Activated naive CD4-positive, alpha-beta T cell (primary cell): ENCODE measurements around the gene WEE1.
"Not testable (repeated sequence)": the region's sequence is repeated elsewhere in the genome, so short reads cannot be mapped to it uniquely, and the experiment has no call there.

ENCODE experiments used
- DNase-seq, 4 experiments: peaks; one replicate each; lab custom pipeline; 2025; lab: John Stamatoyannopoulos, UW

The WEE1 gene

DNA sequence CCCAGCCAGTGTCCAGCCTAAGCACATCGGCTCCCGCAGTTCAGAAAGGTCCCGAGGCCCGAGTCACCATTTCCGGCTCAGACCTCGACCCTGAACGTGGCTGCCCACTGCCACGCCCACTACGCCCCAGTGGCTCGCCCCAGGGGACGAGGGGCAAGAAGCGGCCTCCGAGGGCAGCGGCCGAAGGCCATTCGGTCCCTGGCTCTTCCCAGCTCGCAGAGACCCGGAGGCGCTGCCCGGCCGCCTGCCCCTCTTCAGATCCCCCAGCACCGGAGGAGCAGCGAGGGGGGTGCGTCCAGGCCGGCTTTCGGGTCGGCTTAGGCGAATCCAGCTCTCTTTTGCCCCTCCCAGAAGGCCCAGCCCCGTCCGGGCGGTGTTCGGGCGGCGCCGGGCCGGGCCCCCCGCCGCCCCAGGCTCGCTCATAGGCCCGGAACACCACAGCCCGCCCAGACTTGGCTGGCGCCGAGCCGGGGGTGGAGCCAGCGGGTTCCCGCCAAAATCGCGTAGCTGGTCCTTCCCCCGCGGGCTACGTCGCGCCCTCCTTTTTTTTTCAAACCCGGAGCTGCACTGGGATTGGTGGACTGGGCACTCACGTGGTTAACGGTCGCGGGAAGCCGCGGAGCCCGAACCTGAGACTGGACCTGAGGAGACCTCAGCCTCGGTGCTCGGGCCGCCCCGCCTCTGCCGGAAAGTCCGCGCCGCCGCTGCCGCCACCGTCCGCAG lies at the start of gene WEE1:
Gene WEE1 (plus strand): TSS at position 619 of the 723 bp plus-strand sequence. CDS start 264 bp downstream, outside the sequence.
- DNase-seq = peak; percentile 87 to 92 (median 91)

DNA sequence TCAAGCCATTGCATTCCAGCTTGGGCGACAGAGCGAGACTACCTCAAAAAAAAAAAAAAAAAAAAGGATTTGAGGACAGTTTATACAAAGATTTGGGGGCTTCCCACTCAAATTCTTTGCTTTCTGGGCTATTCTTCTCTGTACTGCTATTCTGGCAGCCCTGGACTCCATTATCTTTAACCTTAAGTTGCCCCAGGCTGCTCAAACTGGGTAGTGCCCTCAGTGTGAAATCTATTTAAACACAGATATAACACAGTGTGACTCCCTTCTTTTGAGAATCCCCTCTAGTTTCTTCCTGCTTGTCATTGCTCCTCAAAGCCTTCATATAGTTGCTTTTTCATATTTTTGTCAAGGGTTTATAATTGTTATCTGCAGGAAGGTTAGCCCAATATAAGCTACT lies 49.5 kb upstream of the WEE1 start:
- DNase-seq = no peak

DNA sequence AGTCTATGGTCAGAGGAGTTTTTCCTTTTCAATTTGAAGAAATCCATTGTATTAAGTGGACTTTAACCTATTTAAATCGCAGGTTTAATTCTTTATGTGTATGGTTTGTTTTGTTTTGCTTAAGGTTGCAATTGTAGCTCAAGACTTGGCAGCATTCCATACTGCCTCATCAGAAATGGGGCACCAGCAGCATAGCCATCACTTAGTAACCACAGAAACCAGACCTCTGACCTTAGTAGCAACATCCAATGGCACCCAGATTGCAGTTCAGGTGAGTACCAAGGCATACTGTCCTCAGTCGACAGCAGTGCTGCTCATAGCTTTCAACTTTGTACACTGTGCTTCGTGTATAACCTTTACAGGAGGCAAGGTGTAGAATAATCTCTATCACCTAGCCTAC lies 48.4 kb upstream of the WEE1 start:
- DNase-seq = no peak

DNA sequence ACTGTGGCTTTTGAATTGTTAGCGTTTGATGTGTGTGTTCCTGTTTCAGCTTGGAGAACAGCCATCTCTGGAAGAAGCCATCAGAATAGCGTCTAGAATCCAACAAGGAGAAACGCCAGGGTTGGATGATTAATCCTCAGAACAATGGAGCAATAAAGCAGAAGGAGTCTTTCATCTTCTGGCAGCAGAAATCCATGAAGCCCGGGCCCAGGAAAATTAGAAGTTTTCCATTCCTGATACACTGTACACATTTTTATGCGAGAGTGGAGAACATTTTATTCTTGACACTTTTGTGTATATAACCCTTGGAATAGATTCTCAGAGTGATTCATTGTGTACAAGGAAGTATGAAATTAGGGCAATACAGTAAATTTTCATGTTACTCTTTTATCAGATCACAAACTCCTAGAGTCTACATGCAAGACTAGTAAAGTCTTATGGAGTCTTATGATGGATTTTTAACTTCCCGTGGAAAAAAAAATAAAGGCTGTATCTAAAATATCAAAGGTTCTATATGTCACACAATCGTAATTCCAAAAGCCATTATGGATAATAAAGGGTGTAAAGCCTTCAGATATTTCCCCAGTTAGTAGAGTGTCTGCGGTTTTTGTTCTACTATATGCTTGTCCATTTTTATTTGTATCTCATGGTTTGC lies 45.9 kb upstream of the WEE1 start:
- DNase-seq = no peak

DNA sequence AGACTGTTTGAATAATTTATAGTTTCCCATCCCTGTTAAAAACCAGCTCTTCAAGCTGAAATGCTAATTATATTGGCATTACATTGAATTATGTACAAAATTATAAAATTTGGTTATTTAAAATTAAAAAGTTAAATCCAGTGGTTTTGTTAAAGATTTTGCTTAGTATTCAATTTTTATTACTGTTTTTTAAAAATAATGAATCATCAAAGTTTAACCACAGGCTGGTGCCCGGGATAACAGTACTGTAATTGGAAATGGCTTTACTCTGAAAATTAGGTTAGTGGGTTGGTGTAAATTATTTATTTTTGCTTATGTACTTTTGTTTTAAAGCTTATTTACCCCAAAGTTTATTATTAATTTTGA lies 45.4 kb upstream of the WEE1 start:
- DNase-seq = no peak

DNA sequence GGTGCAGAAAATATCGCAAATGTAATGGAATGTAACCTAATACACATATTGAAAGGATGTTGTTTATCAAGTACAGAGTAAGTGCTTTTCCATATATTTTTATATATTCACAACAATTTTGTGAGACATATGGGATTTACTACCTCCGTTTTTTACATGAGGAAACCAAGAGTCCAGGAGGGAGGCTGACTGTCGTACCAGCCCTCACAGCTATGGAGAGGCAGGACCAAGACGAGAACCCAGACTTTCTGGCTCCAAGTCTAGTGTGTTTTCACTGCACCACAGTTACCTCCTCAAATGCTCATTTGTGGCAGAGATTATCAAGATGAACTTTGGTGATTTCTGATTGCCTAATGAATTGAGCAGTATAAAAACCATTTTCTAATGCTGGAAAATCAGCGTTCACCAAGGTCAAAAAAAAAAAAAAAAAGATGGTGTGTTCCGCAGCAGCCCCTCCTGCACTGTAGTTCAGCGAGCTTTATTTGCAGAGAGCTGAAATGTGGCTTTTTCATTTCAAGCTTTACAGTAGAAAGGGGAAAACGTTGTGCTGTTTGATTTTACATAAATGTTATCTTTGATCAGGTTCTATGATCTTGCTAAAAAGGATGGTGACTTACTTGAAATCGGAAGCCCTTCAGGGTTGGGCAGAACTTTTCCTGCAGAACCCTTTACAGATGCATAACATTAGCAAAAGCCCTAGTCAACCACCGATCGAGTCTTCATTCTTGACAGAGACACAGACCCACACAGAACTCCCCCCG lies 44.7 kb upstream of the WEE1 start:
- no peak for DNase-seq

DNA sequence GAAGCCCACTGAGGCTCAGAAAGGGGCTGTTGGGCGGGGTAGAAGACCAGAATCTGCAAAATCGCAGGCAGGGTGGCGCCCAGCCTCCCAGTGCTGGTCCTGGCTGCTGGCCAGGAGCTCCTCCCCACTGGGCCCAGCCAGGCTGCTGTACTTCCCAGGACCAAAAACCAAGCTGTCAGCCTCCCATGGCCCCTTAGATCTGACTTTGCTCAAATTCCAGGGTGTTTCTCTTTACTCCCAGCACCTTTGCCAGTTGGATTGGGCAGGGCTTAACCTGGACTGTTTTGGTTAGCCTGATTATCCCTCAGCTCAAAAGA lies 44.2 kb upstream of the WEE1 start:
- no peak for DNase-seq

DNA sequence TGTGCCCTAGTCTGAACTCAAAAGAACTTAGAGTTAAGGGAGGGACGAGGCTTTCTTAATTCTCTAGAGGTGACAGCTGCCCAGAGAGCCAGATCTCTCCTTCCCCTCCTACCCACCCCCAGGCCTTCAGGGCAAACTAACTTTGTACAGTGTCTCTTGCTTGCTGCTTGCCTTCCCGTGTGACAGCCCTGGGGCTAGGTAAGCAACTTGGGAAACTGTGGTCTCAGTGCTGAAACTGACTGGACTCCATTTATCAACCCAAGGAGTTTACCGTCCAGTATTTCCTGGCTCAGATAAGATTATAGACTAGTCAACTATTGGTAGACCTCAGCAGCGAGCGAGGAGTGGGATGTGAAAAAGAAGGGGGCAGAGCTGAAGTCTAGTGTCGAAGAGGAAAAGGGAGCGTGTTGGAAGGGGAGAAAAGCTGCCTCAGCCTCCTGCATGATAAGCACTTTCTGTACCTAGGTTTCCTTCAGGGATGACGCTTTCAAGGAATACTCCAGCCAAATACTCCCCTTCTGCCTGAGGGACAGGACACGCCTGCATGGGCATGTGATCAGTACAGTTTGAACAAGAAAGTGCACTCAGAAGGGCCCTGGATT lies 43.3 kb upstream of the WEE1 start:
- DNase-seq = no peak

DNA sequence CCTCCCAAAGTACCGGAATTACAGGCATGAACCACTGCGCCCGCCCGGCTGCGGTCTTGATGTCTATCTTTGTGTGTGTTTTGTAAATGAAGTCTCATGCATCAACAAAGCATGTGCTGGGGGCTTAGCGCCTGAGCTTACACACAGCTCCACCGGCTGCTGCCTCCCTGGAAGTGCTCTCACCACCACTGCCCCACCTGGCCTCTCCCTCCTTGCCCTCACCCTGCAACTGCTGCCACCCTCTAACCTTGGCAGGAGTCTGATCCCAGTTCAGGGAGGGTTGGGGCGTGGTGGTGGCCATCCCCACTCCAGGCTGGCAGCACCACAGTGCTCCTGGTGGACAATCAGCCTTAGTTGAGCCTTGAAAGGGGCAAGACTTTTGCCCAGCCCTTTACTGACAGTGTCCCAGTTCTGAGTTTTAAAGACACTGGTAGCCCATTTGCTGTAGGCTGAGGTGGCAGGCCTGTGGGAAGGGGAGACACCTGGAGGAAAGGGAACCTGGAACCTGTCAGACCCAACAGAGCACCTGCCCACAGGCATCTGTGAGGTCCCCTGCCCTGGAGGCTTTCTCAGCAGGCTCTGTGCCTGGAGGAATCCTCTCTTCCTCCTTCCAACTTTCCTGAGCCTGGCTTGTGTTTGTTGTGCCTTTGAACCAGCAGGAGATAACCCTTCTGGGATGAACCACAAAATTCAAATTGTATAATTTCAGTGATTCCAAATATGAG lies 42.4 kb upstream of the WEE1 start:
- no peak for DNase-seq

DNA sequence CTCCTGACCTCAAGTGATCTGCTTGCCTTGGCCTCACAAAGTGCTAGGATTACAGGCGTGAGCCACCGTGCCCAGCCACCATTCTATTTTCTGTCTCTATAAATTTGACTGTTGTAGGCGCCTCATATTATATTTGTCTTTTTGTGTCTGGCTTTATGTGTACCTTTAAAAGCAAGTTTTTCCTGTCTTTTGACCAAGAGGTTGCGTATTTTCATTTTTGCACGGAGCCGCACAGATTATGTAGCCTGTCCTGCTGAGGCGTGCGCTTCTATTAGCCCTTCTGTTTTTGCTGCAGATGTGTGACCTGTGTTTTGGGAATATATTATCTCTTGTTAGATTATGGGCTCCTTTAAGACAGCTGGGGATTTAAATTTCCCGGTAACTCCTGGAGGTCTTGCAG lies 40.4 kb upstream of the WEE1 start:
- DNase-seq = no peak

DNA sequence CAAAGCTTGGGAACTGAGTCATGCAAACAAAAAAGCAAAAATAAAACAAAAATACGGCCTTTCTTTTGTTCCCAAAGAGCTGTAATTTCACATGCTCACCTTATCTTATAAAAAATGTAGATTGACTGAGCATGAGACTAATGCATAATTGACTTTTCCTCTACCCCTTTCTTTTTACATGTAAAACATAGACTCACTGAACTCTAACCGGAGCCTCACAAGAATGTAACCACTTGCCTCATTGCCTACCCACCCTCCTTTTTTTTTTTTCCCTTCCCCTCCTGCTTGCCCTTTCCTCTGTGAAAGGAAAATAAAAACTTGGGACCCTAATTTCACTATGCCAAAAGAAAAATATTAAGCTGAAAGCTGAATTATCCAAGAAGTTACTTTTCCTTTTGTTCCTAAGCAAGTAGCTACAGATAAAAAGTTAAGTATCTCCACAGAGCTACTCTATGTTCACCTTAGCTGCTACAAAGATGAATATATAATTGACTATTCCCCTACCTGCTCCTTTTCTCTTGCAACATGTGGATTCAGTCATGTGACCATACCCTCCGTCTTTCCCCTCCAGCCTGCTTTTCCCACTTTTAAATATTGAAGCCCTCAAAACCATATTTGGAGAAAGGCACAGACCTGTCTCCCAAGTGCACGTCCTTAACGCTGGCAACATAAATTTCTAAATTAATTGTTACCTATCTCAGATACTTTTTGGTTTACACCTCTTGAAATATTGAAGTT lies 39.6 kb upstream of the WEE1 start:
- DNase-seq = no peak

DNA sequence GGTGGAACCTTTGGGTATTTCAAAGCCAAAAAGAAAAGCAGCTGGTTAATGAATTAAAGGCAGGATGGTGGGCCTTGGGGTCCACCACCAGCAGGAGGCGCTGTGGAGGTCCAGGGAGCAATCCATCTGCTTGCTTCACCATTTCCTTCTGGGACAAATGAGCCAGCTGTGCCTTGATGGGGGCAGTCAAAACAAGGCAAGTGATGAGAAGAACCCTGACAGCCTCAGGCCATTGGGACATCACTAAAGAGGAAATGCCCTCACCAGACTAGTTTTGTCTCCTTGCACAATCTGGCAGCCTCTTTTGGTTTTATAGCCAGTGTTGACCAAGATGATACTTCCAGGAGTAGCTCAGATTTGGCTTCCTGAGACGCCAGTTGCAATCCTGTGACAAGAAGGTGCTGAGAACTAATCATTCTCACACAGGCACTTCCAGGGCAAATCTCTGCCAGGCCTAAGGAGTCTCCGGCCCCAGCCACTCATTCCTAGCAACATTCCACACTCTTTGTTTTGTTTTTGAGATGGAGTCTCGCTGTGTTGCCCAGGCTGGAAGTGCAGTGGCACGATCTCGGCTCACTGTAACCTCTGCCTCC lies 38.2 kb upstream of the WEE1 start:
- peak; percentile 50 to 72 (median 64) for DNase-seq

DNA sequence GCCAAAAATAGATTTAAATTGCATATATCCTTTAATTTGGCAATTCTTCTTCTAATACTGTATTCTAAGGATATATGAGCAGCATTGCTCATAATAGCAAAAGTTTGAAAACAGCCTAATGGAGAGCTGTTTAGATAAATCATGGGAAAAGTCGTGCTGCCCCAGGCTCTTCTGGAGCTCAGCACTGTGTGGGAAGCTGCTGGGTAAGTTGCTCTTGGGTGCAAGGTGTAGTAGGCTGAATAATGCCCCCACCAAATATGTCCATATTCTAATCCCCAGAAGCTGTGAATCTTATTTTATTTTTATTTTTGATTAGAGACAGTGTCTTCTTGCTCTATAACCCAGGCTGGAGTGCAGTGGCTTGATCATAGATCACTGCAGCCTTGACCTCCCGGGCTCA lies 34.9 kb upstream of the WEE1 start:
- no peak for DNase-seq

DNA sequence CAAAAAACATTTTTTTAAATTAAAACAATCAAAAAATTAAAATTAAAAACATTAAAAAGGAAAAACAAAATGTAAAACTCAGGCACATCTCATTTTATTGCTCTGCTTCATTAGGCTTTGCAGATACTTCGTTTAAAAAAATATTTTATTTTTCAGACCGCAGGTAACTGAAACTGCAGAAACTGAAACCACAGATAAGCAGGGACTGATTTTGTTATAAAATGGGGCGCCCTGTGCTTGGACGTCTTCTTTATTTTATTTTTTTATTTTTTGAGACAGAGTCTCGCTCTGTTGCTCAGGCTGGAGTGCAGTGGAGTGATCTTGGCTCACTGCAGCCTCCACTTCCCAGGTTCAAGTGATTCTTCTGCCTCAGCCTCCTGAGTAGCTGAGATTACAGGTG lies 24.3 kb upstream of the WEE1 start:
- not testable (repeated sequence) for DNase-seq

DNA sequence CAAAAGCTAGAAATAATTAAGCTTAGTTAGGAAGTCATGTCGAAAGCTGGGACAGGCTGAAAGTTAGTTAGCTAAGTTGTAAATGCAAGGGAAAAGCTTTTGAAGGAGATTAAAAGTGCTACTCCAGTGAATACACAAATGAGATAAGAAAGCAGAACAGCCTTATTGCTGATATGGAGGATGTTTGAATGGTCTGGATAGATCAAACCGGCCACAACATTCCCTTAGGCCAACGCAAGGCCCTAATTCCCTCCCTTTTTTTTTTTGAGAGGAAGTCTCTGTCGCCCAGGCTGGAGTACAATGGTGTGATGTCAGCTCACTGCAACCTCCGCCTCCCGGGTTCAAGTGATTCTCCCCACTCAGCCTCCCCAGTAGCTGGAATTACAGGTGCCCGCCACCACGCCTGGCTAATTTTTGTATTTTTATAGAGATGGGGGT lies 23.3 kb upstream of the WEE1 start:
- no peak for DNase-seq

DNA sequence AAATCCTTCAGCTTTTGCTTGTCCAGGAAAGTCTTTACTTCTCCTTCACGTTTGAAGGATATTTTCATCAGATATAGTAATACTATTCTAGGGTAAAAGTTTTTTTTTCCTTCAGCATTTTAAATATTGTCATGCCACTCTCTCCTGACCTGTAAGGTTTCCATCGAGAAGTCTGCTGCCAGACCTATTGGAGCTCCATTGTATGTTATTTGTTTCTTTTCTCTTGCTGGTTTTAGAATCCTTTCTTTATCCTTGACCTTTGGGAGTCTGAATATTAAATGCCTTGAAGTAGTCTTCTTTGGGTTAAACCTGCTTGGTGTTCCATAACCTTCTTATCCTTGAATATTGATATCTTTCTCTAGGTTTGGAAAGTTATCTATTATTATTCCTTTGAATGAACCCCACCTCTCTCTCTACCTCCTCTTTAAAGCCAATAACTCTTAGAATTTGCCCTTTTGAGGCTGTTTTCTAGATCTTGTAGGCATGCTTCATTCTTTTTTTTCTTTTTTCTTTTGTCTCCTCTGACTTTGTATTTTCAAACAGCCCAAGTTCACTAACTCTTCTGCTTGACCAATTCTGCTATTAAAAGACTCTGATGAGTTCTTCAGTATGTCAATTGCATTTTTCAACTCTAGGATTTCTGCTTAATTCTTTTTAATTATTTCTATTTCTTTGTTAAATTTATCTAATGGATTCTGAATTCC lies 12.0 kb upstream of the WEE1 start:
- no peak for DNase-seq

DNA sequence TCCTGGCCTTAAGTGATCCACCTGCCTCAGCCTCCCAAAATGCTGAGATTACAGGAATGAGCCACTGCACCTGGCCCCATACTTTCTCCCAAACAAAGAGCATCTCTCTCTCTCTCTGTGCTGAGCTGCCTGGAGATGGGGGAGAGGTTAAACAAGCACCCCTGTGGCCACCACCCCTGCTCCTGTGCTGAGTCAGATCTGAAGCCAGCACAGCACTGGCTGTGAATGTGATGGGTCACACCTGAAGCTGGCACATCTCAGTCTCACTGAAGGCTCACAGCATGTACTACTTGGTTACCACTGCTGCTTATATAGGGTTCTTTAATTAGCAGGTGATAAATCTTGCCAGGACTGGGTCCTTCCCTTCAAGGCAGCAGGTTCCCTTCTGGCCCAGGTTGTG lies 10.8 kb upstream of the WEE1 start:
- DNase-seq = no peak

DNA sequence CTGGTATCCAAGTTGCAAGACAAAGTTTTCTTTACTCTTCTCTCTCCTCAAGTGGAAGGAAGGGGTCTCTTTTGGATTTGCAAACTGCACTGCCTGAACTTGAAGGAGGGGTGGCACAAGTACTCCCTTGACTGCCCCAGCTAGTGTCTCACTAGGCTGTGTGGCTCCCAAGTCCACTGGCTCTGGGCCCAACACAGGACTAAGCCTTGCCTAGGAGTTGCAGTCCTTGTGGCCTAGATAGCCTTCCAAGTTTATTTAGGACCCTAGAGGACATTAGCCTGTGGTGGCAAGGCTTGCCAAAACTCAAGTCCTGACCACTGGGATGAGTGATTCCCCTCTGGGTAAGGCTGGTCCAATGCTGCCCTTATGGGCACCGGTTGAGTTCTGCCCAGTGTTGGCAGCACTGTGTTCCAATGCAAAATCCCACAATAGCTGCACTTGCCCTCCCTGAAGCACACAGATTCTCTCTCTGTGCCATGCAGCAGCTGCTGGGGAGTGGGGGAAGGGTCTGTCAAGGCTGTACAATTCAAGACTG lies 10.2 kb upstream of the WEE1 start:
- DNase-seq = no peak

DNA sequence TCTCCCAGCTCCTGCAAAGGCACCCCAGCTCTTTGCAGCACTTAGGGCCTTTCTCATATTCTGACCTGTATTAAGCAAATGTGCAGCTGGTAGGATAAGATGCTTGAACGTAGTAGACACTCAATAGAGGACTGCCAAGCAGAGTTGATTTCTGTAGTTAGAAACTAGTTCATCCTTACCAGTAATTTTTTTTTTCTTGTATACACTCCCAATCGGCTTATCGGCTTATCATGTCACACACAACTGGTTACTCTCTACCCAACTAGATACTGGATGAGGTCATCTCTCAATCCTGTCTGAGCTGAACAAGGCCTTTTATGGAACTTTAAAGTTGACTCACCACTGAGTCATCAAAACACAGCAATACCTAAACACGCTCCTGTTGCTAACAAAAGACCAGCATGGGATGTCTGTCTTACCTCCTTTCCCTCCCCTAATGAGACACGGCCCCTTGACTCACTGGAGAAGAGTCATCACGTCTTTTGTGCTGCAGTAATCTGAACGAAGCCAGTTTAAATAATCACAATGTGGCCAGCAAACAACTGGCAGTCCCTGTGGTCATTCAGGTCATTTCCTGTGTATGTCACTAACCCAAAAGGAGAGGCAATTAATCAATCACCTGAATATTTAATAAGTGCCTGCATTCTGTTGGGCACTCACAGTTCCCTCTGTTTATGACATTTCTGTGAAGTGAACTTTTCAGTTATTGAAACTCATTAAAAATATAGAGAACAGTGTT lies 7.5 kb upstream of the WEE1 start:
- DNase-seq = no peak
